Endothelial cell of umbilical vein (primary cell): ENCODE results near the gene DNAJB9. TPM values are rescaled to one million over a fixed set of nuclear protein-coding genes. Genes with fewer than 3 reads are reported as not detected.

Experiments
- BruUV-seq: library from RNA; stranded (reverse); fragments of 400-500 nt; replicated peaks from 2 replicates; lab custom pipeline; 2021; lab: Mats Ljungman, UMichigan
- CTCF ChIA-PET: fragments of 300-600, 350-600 bp; sonication (Branson Sonifier 250); formaldehyde crosslinking; loops from one replicate; lab custom pipeline; 2021; ENCODE audit warnings: antibody characterized with exemption, inconsistent platforms; lab: Charles Lee
- POLR2A ChIA-PET: fragments of 300-600, 350-600 bp; sonication (Branson Sonifier 250); formaldehyde crosslinking; loops from one replicate; lab custom pipeline; 2021; ENCODE audit warnings: antibody characterized with exemption, inconsistent platforms; lab: Charles Lee
- DNase-seq: peaks from one replicate; pipeline ENCODE4 v3.0.0-alpha.2; 2011; ENCODE audit warnings: low read depth, low spot score
- FAIRE-seq: peaks from 2 replicates; lab custom pipeline; 2011; peaks lifted over from hg19 to GRCh38; lab: Jason Lieb, UNC
- H2AFZ ChIP-seq: 2 replicates; pipeline ENCODE4 v1.6.0; 2012; ENCODE audit warnings: low read depth, low read length, control low read depth, inconsistent platforms
- H3K27ac ChIP-seq: 2 replicates; pipeline ENCODE4 v1.5.1; 2011; ENCODE audit warnings: low read depth, mild to moderate bottlenecking, control low read depth, low read length, moderate library complexity; ENCODE audit not compliant: insufficient read depth
- H3K27me3 ChIP-seq, 2 experiments: 2 replicates each; pipeline versions ENCODE4 v1.6.0 to v1.6.1; 2011; ENCODE audit warnings: low read length in 2 of 2, mixed read lengths in 1 of 2; ENCODE audit not compliant: control insufficient read depth in 2 of 2, insufficient read depth in 2 of 2
- H3K36me3 ChIP-seq, 2 experiments: 2 replicates in 1 of 2; 3 replicates in 1 of 2; pipeline ENCODE4 v1.5.1; 2011; ENCODE audit warnings: low read length in 2 of 2, mild to moderate bottlenecking in 1 of 2, moderate library complexity in 1 of 2; ENCODE audit not compliant: control insufficient read depth in 2 of 2, insufficient read depth in 2 of 2; ENCODE audit errors: extremely low read depth in 1 of 2
- H3K4me1 ChIP-seq: 3 replicates; pipeline ENCODE4 v1.5.1; 2011; ENCODE audit warnings: mild to moderate bottlenecking, low read length; ENCODE audit not compliant: control insufficient read depth, insufficient read depth; ENCODE audit errors: extremely low read depth
- H3K4me2 ChIP-seq: 2 replicates; pipeline ENCODE4 v1.6.1; 2011; ENCODE audit warnings: low read length, control low read depth, mixed read lengths; ENCODE audit not compliant: insufficient read depth
- H3K4me3 ChIP-seq, 3 experiments: fragments of 200-600 bp in 1 of 3; sonication (generic), shearing (Covaris generic) in 1 of 3; replicated peaks in 1 of 3; 2 replicates each; pipeline ENCODE4 v1.5.1; 2011 to 2016; ENCODE audit warnings: control low read depth in 3 of 3, low read length in 3 of 3, mild to moderate bottlenecking in 2 of 3, inconsistent platforms in 1 of 3, low read depth in 1 of 3, moderate library complexity in 1 of 3; ENCODE audit not compliant: insufficient read depth in 1 of 3
- H3K79me2 ChIP-seq: 2 replicates; pipeline ENCODE4 v1.6.0; 2012; ENCODE audit warnings: low read length, inconsistent platforms; ENCODE audit not compliant: control insufficient read depth, insufficient read depth
- H3K9ac ChIP-seq: replicated peaks from 2 replicates; pipeline ENCODE3; 2011; ENCODE audit warnings: low read length, control low read depth; ENCODE audit not compliant: insufficient read depth; ENCODE audit errors: extremely low read depth
- H3K9me1 ChIP-seq: replicated peaks from 3 replicates; pipeline ENCODE4 v1.6.0; 2011; ENCODE audit warnings: mild to moderate bottlenecking, low read length; ENCODE audit not compliant: control insufficient read depth, insufficient read depth; ENCODE audit errors: extremely low read depth
- H3K9me3 ChIP-seq: replicated peaks from 2 replicates; pipeline ENCODE4 v1.5.1; 2012; ENCODE audit warnings: low read length, inconsistent platforms; ENCODE audit not compliant: control insufficient read depth, insufficient read depth
- H4K20me1 ChIP-seq: replicated peaks from 2 replicates; pipeline ENCODE3; 2011; ENCODE audit warnings: mild to moderate bottlenecking, low read length; ENCODE audit not compliant: control insufficient read depth, insufficient read depth; ENCODE audit errors: extremely low read depth
- EZH2 ChIP-seq: IDR thresholded peaks from 2 replicates; pipeline ENCODE4 v1.6.1; 2012; ENCODE audit warnings: borderline replicate concordance, low read depth, mild to moderate bottlenecking, moderate library complexity, low read length, inconsistent platforms; ENCODE audit not compliant: severe bottlenecking
- FOS ChIP-seq: IDR thresholded peaks from 2 replicates; pipeline ENCODE4 v1.6.1; 2011; ENCODE audit warnings: mild to moderate bottlenecking, low read length, moderate library complexity, borderline replicate concordance; ENCODE audit not compliant: insufficient read depth
- GATA2 ChIP-seq: IDR thresholded peaks from 2 replicates; pipeline ENCODE4 v1.7.0; 2011; ENCODE audit warnings: low read depth, mild to moderate bottlenecking, moderate library complexity, mixed read lengths, low read length; ENCODE audit not compliant: insufficient read length, insufficient read depth
- MAX ChIP-seq: IDR thresholded peaks from 2 replicates; pipeline ENCODE4 v1.6.1; 2011; ENCODE audit not compliant: insufficient read depth, insufficient read length
- MYC ChIP-seq: IDR thresholded peaks from one replicate; pipeline ENCODE4 v1.6.1; 2011; ENCODE audit warnings: mild to moderate bottlenecking, low read depth, low read length
- dilution Hi-C: fragments of 300-500 bp; cut with MboI; formaldehyde crosslinking; loops from one replicate; pipeline ENCODE4 v1.15.0; 2019; ENCODE audit warnings: low sequenced_read_pairs; ENCODE audit not compliant: extremely low pct_ligation_motif_present
- intact Hi-C: fragments of 100-400 bp; cut with micrococcal nuclease; formaldehyde crosslinking; loops from one replicate; pipeline ENCODE4 v1.10.0; 2022
- polyA plus RNA-seq, 4 experiments: library from polyadenylated mRNA; depleted of rRNA in 3 of 4; stranded (reverse) in 3 of 4; unstranded in 1 of 4; fragments of >200 nt; gene quantifications; 2 replicates each; pipeline versions ENCODE4 v1.2.1 to v1.2.3, GENCODE V29; 2011 to 2012; ENCODE audit warnings: missing spikeins in 1 of 4
- total RNA-seq: library from RNA; stranded (reverse); gene quantifications from 2 replicates; pipeline ENCODE4 v1.2.3, GENCODE V29; 2021

The DNAJB9 gene
- total and polyA plus RNA-seq, 2 donors (not counting 3 experiments of a cell fraction or from before 2014, with no cell fraction given): 11.7 to 11.9 TPM

- no peak overlapping the region for H3K4me3 ChIP-seq
- H4K20me1 ChIP-seq: no peaks in the 10 kb centered on the region
- H3K36me3 ChIP-seq: peaks cover 3 to 7% of the 10 kb centered on the region in 2 experiments
- H3K9ac ChIP-seq: no peak overlapping the region
- FAIRE-seq: no peak
- peaks cover 26% of the 10 kb centered on the region for H3K79me2 ChIP-seq
- intact Hi-C loops: no loop called here
- H2AFZ ChIP-seq: no peak overlapping the region
- peaks cover 28% of the 10 kb centered on the region for H3K4me1 ChIP-seq
- TF ChIP-seq FOS (no peak), MYC (no peak)
- ChIA-PET CTCF (no interaction called here), POLR2A (no interaction called here)
- no peaks in the 10 kb centered on the region for H3K9me1 ChIP-seq
- H3K27ac ChIP-seq: no peak overlapping the region
- H3K9me3 ChIP-seq: no peaks in the 10 kb centered on the region
- BruUV-seq: no TSS peak
- no peak for DNase-seq
- no peak overlapping the region for H3K4me2 ChIP-seq
- dilution Hi-C loops: no loop called here
- no peaks in the 10 kb centered on the region for H3K27me3 ChIP-seq
Observed at GRCh38 chr7:108572480-108572879, 2.8 kb downstream of the DNAJB9 start.

GRCh38 chr7:108575156-108575555, 5.5 kb downstream of the DNAJB9 start:
- no peaks in the 10 kb centered on the region for H4K20me1 ChIP-seq
- H3K4me2 ChIP-seq: no peak overlapping the region
- dilution Hi-C loops (no loop called here), intact Hi-C loops (no loop called here)
- no peaks in the 10 kb centered on the region for H3K27me3 ChIP-seq
- H3K4me3 ChIP-seq: no peak overlapping the region
- no peaks in the 10 kb centered on the region for H3K9me1 ChIP-seq
- FAIRE-seq (no peak), DNase-seq (no peak)
- H3K79me2 ChIP-seq: peaks cover 14% of the 10 kb centered on the region
- peaks cover 3 to 10% of the 10 kb centered on the region in 2 experiments for H3K36me3 ChIP-seq
- no peaks in the 10 kb centered on the region for H3K9me3 ChIP-seq
- no peak overlapping the region for H3K27ac ChIP-seq
- TF ChIP-seq GATA2 (no peak), MYC (no peak), MAX (no peak), EZH2 (no peak)
- no peak overlapping the region for H3K9ac ChIP-seq
- H3K4me1 ChIP-seq: peaks cover 13% of the 10 kb centered on the region
- ChIA-PET POLR2A (no interaction called here), CTCF (no interaction called here)
- H2AFZ ChIP-seq: no peak overlapping the region
- BruUV-seq: no TSS peak
